ENCODE data around the gene DNAJC13.

The DNAJC13 gene

DNA sequence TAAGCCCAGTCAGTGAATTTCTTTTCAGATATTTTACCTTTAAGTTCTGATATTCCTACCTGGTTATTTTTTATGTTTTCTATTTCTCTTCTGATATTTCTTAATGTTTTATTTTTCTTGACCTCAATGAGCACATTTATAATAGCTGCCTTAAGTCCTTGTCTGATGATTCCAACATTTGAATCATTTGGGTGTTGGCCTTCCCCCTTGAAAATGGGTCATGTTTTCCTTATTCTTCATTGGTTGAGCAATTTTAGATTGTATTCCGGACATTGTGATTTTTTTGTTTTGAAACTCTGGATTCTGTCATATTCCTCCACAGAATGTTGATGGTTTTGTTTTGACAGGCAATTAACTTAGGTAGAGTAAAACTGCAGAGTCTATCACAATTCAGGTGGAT, 170.1 kb downstream of the DNAJC13 start:
- no peak overlapping the region for H3K4me3 ChIP-seq (replicated peaks; ENCODE audit: insufficient read depth, low read length)
- no peak for DNase-seq (ENCODE audit: low read depth in 1 of 2, low spot score in 1 of 2)
- H3K27me3 ChIP-seq (ENCODE audit: insufficient read depth, poor library complexity, severe bottlenecking): no peaks in the 10 kb centered on the region
- TF ChIP-seq, protein P1, sequence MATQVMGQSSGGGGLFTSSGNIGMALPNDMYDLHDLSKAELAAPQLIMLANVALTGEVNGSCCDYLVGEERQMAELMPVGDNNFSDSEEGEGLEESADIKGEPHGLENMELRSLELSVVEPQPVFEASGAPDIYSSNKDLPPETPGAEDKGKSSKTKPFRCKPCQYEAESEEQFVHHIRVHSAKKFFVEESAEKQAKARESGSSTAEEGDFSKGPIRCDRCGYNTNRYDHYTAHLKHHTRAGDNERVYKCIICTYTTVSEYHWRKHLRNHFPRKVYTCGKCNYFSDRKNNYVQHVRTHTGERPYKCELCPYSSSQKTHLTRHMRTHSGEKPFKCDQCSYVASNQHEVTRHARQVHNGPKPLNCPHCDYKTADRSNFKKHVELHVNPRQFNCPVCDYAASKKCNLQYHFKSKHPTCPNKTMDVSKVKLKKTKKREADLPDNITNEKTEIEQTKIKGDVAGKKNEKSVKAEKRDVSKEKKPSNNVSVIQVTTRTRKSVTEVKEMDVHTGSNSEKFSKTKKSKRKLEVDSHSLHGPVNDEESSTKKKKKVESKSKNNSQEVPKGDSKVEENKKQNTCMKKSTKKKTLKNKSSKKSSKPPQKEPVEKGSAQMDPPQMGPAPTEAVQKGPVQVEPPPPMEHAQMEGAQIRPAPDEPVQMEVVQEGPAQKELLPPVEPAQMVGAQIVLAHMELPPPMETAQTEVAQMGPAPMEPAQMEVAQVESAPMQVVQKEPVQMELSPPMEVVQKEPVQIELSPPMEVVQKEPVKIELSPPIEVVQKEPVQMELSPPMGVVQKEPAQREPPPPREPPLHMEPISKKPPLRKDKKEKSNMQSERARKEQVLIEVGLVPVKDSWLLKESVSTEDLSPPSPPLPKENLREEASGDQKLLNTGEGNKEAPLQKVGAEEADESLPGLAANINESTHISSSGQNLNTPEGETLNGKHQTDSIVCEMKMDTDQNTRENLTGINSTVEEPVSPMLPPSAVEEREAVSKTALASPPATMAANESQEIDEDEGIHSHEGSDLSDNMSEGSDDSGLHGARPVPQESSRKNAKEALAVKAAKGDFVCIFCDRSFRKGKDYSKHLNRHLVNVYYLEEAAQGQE (IDR thresholded peaks at IDR 0.05; ENCODE audit: insufficient replicate concordance, low read depth): no peak
- no peak for TF ChIP-seq GABPA (IDR thresholded peaks at IDR 0.05; ENCODE audit: low read depth)
- H3K27ac ChIP-seq (replicated peaks): no peak overlapping the region

All from HL-60 (cell line).